Inflammatory macrophage (primary cell): ENCODE results near the gene BCAP31.
"Not testable (repeated sequence)": the region's sequence is repeated elsewhere in the genome, so short reads cannot be mapped to it uniquely, and the experiment has no call there.

Experiments
- DNase-seq, 2 donors: peaks; one replicate each; pipeline ENCODE4 v3.0.0-alpha.2; 2020 to 2022

Gene BCAP31

GRCh38 chrX:153733651-153734240 is 9.6 kb upstream of the BCAP31 start:
- no peak for DNase-seq

GRCh38 chrX:153732401-153732800 is 8.2 kb upstream of the BCAP31 start:
- DNase-seq, result peak; percentile 63 to 81

- no peak for DNase-seq
These were observed 7.6 kb upstream of the BCAP31 start for GRCh38 chrX:153731845-153732215.

- DNase-seq, result no peak
These were observed 7.1 kb upstream of the BCAP31 start for GRCh38 chrX:153731117-153731844.

GRCh38 chrX:153730115-153730514 is 5.9 kb upstream of the BCAP31 start:
- not testable (repeated sequence) for DNase-seq

- DNase-seq, result no peak
These were observed 4.9 kb upstream of the BCAP31 start for GRCh38 chrX:153728951-153729631.

GRCh38 chrX:153728095-153728494 is 3.9 kb upstream of the BCAP31 start:
- no peak for DNase-seq

- DNase-seq, result peak; percentile 33 to 54
These were observed 3.1 kb upstream of the BCAP31 start for GRCh38 chrX:153727123-153727931.

- DNase-seq, result peak; percentile 84 to 86
These were observed 2.3 kb upstream of the BCAP31 start for GRCh38 chrX:153726286-153727122.

- DNase-seq, result no peak
These were observed 1.7 kb upstream of the BCAP31 start for GRCh38 chrX:153725832-153726285.

- DNase-seq, result no peak
These were observed 1.0 kb upstream of the BCAP31 start for GRCh38 chrX:153725039-153725831.

GRCh38 chrX:153723351-153724251 is 586 bp downstream of the BCAP31 start:
- DNase-seq, result peak; percentile 8 to 35

- peak; percentile 89 to 95 for DNase-seq
These were observed 1.4 kb downstream of the BCAP31 start for GRCh38 chrX:153722704-153723350.

GRCh38 chrX:153719701-153720100 is 4.5 kb downstream of the BCAP31 start:
- no peak for DNase-seq

GRCh38 chrX:153719238-153719637 is 4.9 kb downstream of the BCAP31 start:
- DNase-seq, result no peak

- DNase-seq, result no peak
These were observed 6.7 kb downstream of the BCAP31 start for GRCh38 chrX:153717445-153717844.

GRCh38 chrX:153714256-153714655 is 9.9 kb downstream of the BCAP31 start:
- DNase-seq, result peak; percentile 18 to 43

- no peak for DNase-seq
These were observed 14.2 kb downstream of the BCAP31 start for GRCh38 chrX:153709726-153710674.
